ENCODE measurements around the gene ZNF578. TPM values are rescaled to one million over a fixed set of nuclear protein-coding genes. Genes with fewer than 3 reads are reported as not detected.
"Not testable (repeated sequence)": the region's sequence is repeated elsewhere in the genome, so short reads cannot be mapped to it uniquely, and the experiment has no call there.

ZNF578 gene
- polyA plus RNA-seq, 3 donors, result 0.05 TPM; not detected in 2

DNA sequence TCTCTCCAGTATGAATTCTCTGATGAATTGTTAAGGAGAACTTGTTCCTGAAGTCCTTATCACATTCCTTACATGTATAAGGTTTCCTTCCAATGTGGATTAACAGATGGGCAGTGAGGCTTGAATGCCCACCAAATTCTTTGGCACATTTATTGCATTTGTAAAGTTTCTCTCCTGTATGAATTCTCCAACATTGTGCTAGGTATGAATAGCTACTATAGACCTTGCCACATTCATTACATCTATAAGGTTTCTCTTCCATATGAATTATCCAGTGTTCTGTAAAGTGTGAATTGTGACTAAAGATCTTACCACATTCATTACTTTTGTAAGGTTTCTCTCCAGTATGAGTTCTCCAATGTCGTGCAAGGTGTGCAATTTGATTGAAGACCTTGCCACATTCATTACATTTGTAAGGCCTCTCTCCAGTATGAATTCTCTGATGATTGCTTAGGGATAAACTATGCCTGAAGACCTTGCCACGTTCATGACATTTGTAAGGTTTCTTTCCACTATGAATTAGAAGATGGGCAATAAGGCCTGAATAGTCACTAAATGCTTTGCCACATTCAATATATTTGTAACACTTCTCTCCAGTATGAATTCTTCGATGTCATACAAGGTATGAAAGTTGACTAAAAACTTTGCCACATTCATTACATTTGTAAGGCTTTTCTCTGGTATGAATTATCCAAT lies 20.4 kb downstream of the ZNF578 start:
- no peak for DNase-seq
- H3K4me1 Mint-ChIP-seq, result no peaks in the 10 kb centered on the region
- H3K27me3 Mint-ChIP-seq (ENCODE audit: low read depth in 3 of 3), result no peaks in the 10 kb centered on the region
- Histone ChIP-seq H3K4me2 (replicated peaks; ENCODE audit: extremely low read depth, low read length, poor library complexity, severe bottlenecking) (no peak overlapping the region), H3K79me2 (ENCODE audit: insufficient read depth, low read length) (no peaks in the 10 kb centered on the region), H3K4me3 (replicated peaks in 1 of 3; ENCODE audit: low read depth in 2 of 3, low read length in 3 of 3) (peak overlapping the region in 1 of 3 experiments; percentile 48), H4K20me1 (ENCODE audit: insufficient read depth, low read length) (no peaks in the 10 kb centered on the region), H3K9me3 (replicated peaks in 1 of 2; ENCODE audit: control insufficient read depth in 1 of 2, insufficient read depth in 1 of 2, low read length in 2 of 2) (peaks cover 63 to 99% of the 10 kb centered on the region in 2 donors), H3K27me3 (ENCODE audit: control insufficient read depth in 2 of 2, insufficient read depth in 2 of 2, low read length in 2 of 2) (no peaks in the 10 kb centered on the region), H3K36me3 (replicated peaks in 1 of 2; ENCODE audit: control insufficient read depth in 1 of 2, insufficient read depth in 2 of 2, low read length in 2 of 2) (no peaks in the 10 kb centered on the region), H3K27ac (ENCODE audit: low read depth in 1 of 2, low read length in 2 of 2) (no peak overlapping the region), H3K9ac (ENCODE audit: insufficient read depth, low read length, poor library complexity, severe bottlenecking) (no peak overlapping the region), H3K4me1 (ENCODE audit: control insufficient read depth in 1 of 2, insufficient read depth in 2 of 2, low read length in 2 of 2) (no peaks in the 10 kb centered on the region), H2AFZ (ENCODE audit: insufficient read depth, low read depth, low read length, poor library complexity, severe bottlenecking) (no peak overlapping the region)
- TF ChIP-seq, protein P1, sequence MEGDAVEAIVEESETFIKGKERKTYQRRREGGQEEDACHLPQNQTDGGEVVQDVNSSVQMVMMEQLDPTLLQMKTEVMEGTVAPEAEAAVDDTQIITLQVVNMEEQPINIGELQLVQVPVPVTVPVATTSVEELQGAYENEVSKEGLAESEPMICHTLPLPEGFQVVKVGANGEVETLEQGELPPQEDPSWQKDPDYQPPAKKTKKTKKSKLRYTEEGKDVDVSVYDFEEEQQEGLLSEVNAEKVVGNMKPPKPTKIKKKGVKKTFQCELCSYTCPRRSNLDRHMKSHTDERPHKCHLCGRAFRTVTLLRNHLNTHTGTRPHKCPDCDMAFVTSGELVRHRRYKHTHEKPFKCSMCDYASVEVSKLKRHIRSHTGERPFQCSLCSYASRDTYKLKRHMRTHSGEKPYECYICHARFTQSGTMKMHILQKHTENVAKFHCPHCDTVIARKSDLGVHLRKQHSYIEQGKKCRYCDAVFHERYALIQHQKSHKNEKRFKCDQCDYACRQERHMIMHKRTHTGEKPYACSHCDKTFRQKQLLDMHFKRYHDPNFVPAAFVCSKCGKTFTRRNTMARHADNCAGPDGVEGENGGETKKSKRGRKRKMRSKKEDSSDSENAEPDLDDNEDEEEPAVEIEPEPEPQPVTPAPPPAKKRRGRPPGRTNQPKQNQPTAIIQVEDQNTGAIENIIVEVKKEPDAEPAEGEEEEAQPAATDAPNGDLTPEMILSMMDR (IDR thresholded peaks at IDR 0.05), result no peak
- no peak overlapping the region for H3K4me3 Mint-ChIP-seq
- H3K9me3 Mint-ChIP-seq, result peaks cover 39 to 97% (median 92%) of the 10 kb centered on the region in 7 donors
- intact Hi-C loops (cut with micrococcal nuclease), result no loop called here
- no peaks in the 10 kb centered on the region for H3K36me3 Mint-ChIP-seq
- H3K27ac Mint-ChIP-seq, result no peak overlapping the region
- WGBS (ENCODE audit: insufficient coverage), result no CpG with 5 or more reads among the region's 3 CpGs

DNA sequence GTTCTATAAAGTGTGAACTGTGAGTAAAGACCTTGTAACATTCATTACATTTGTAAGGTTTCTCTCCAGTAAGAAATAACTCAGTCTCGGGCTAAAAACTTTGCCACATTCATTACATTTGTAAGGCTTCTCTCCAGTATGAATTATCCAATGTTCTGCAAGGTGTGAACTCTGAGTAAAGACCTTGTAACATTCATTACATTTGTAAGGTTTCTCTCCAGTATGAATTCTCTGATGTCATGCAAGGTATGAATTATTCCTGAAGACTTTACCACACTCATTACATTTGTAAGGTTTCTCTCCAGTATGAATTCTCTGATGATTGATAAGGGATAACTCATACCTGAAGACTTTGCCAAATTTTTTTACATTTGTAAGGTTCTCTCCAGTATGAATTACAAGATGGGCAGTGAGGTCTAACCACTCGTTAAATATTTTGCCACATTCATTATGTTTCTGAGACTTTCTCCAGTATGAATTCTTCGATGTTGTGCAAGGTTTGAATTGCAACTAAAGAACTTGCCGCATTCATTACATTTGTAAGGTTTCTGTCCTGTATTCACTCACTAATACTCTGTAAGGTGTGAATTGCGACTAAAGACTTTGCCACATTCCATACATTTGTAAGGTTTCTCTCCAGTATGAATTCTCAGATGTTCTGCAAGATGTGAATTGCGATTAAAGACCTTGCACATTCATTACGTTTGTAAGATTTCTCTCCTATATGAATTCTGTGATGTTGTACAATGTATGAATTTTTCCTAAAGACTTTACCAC lies 21.2 kb downstream of the ZNF578 start:
- Mint-ChIP-seq H3K27me3 (ENCODE audit: low read depth in 3 of 3) (no peaks in the 10 kb centered on the region), H3K27ac (no peak overlapping the region), H3K36me3 (no peaks in the 10 kb centered on the region), H3K9me3 (peaks cover 39 to 97% (median 93%) of the 10 kb centered on the region in 7 donors), H3K4me3 (no peak overlapping the region), H3K4me1 (no peaks in the 10 kb centered on the region)
- Histone ChIP-seq H3K79me2 (ENCODE audit: insufficient read depth, low read length) (no peaks in the 10 kb centered on the region), H3K9me3 (replicated peaks in 1 of 2; ENCODE audit: control insufficient read depth in 1 of 2, insufficient read depth in 1 of 2, low read length in 2 of 2) (peaks cover 65 to 99% of the 10 kb centered on the region in 2 donors), H3K36me3 (replicated peaks in 1 of 2; ENCODE audit: control insufficient read depth in 1 of 2, insufficient read depth in 2 of 2, low read length in 2 of 2) (no peaks in the 10 kb centered on the region), H3K27ac (ENCODE audit: low read depth in 1 of 2, low read length in 2 of 2) (no peak overlapping the region), H3K9ac (ENCODE audit: insufficient read depth, low read length, poor library complexity, severe bottlenecking) (no peak overlapping the region), H4K20me1 (ENCODE audit: insufficient read depth, low read length) (no peaks in the 10 kb centered on the region), H3K4me2 (replicated peaks; ENCODE audit: extremely low read depth, low read length, poor library complexity, severe bottlenecking) (no peak overlapping the region), H3K27me3 (ENCODE audit: control insufficient read depth in 2 of 2, insufficient read depth in 2 of 2, low read length in 2 of 2) (no peaks in the 10 kb centered on the region), H3K4me3 (replicated peaks in 1 of 3; ENCODE audit: low read depth in 2 of 3, low read length in 3 of 3) (peak overlapping the region in 1 of 3 experiments; percentile 48), H3K4me1 (ENCODE audit: control insufficient read depth in 1 of 2, insufficient read depth in 2 of 2, low read length in 2 of 2) (no peaks in the 10 kb centered on the region), H2AFZ (ENCODE audit: insufficient read depth, low read depth, low read length, poor library complexity, severe bottlenecking) (no peak overlapping the region)
- 100% methylated on average over 1 of the region's 7 CpGs for WGBS (ENCODE audit: insufficient coverage)
- DNase-seq, result no peak
- TF ChIP-seq, protein P1 (IDR thresholded peaks at IDR 0.05), result no peak
- intact Hi-C loops (cut with micrococcal nuclease), result no loop called here

DNA sequence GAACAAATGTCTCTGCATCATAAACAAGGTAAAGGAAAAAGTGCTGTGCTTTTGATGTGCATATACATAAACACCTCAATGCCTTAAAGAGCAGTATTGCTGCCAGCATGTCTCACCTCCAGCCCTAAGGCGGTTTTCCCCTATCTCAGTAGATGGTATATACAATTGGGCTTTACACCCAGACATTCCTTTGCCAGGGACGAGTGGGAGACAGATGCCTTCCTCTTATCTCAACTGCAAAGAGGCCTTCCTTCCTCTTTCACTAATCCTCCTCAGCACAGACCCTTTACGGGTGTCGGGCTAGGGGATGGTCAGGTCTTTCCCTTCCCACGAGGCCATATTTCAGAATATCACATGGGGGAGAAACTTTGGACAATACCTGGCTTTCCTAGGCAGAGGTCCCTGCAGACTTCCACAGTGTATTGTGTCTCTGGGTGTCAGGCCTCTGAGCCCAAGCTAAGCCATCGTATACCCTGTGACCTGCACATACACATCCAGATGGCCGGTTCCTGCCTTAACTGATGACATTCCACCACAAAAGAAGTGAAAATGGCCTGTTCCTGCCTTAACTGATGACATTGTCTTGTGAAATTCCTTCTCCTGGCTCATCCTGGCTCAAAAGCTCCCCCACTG lies 30.9 kb downstream of the ZNF578 start:
- intact Hi-C loops (cut with micrococcal nuclease); H3K36me3 ChIP-seq (replicated peaks in 1 of 2; ENCODE audit: control insufficient read depth in 1 of 2, insufficient read depth in 2 of 2, low read length in 2 of 2); H3K4me3 ChIP-seq (replicated peaks in 1 of 3; ENCODE audit: low read depth in 2 of 3, low read length in 3 of 3); H3K4me2 ChIP-seq (replicated peaks; ENCODE audit: extremely low read depth, low read length, poor library complexity, severe bottlenecking); H3K4me1 Mint-ChIP-seq; H3K79me2 ChIP-seq (ENCODE audit: insufficient read depth, low read length); H3K9ac ChIP-seq (ENCODE audit: insufficient read depth, low read length, poor library complexity, severe bottlenecking); H3K27ac ChIP-seq (ENCODE audit: low read depth in 1 of 2, low read length in 2 of 2); H3K27me3 ChIP-seq (ENCODE audit: control insufficient read depth in 2 of 2, insufficient read depth in 2 of 2, low read length in 2 of 2); H3K4me3 Mint-ChIP-seq; H3K4me1 ChIP-seq (ENCODE audit: control insufficient read depth in 1 of 2, insufficient read depth in 2 of 2, low read length in 2 of 2); H4K20me1 ChIP-seq (ENCODE audit: insufficient read depth, low read length); H3K27ac Mint-ChIP-seq; DNase-seq; H3K27me3 Mint-ChIP-seq (ENCODE audit: low read depth in 3 of 3); H3K36me3 Mint-ChIP-seq; H2AFZ ChIP-seq (ENCODE audit: insufficient read depth, low read depth, low read length, poor library complexity, severe bottlenecking): not testable (repeated sequence)
- peaks cover 92 to 93% of the 10 kb centered on the region in 2 donors for H3K9me3 ChIP-seq (replicated peaks in 1 of 2; ENCODE audit: control insufficient read depth in 1 of 2, insufficient read depth in 1 of 2, low read length in 2 of 2)
- 60% methylated on average over 1 of the region's 7 CpGs for WGBS (ENCODE audit: insufficient coverage)
- peaks cover 38 to 99% (median 89%) of the 10 kb centered on the region in 7 donors for H3K9me3 Mint-ChIP-seq

Data from CD14-positive monocyte (primary cell).